Stimulated activated CD4-positive, alpha-beta T cell treated with anti-CD3 and anti-CD28 coated beads, TNF-alpha, amount 100 ng/mL, for 4 hours (primary cell): Measurements from ENCODE around the gene OAS3.
"Not testable (repeated sequence)": the region's sequence is repeated elsewhere in the genome, so short reads cannot be mapped to it uniquely, and the experiment has no call there.

Experiments used
- DNase-seq, 3 experiments: peaks; one replicate each; pipeline ENCODE4 v3.0.0-alpha.2; 2020; ENCODE audit warnings: low read depth in 3 of 3

OAS3 gene

GRCh38 chr12:112926416-112927033 is 11.7 kb upstream of the OAS3 start:
- DNase-seq, result not testable (repeated sequence)

- DNase-seq, result no peak
These were observed 10.8 kb upstream of the OAS3 start for GRCh38 chr12:112927475-112927874.

- DNase-seq, result no peak
These were observed 10.3 kb upstream of the OAS3 start for GRCh38 chr12:112927925-112928324.

GRCh38 chr12:112928978-112929377 is 9.3 kb upstream of the OAS3 start:
- DNase-seq, result no peak

GRCh38 chr12:112929715-112930114 is 8.6 kb upstream of the OAS3 start:
- no peak for DNase-seq

- DNase-seq, result no peak
These were observed 7.9 kb upstream of the OAS3 start for GRCh38 chr12:112930350-112930749.

GRCh38 chr12:112932485-112933128 is 5.7 kb upstream of the OAS3 start:
- no peak for DNase-seq

- no peak for DNase-seq
These were observed 5.2 kb upstream of the OAS3 start for GRCh38 chr12:112933129-112933505.

- no peak for DNase-seq
These were observed 2.0 kb upstream of the OAS3 start for GRCh38 chr12:112936264-112936663.

GRCh38 chr12:112936927-112937326 is 1.3 kb upstream of the OAS3 start:
- DNase-seq, result no peak

GRCh38 chr12:112938751-112939150 is 477 bp downstream of the OAS3 start:
- no peak for DNase-seq

GRCh38 chr12:112939761-112940381 is 1.6 kb downstream of the OAS3 start:
- DNase-seq, result no peak

GRCh38 chr12:112941528-112942335 is 3.5 kb downstream of the OAS3 start:
- DNase-seq, result no peak

- DNase-seq, result no peak
These were observed 4.3 kb downstream of the OAS3 start for GRCh38 chr12:112942572-112942971.

GRCh38 chr12:112944024-112944690 is 5.9 kb downstream of the OAS3 start:
- no peak for DNase-seq

- no peak for DNase-seq
These were observed 7.2 kb downstream of the OAS3 start for GRCh38 chr12:112945515-112945914.

- DNase-seq, result no peak
These were observed 8.1 kb downstream of the OAS3 start for GRCh38 chr12:112946236-112947000.

- DNase-seq, result no peak
These were observed 9.0 kb downstream of the OAS3 start for GRCh38 chr12:112947314-112947713.

GRCh38 chr12:112947761-112948160 is 9.5 kb downstream of the OAS3 start:
- no peak for DNase-seq

GRCh38 chr12:112948806-112949205 is 10.5 kb downstream of the OAS3 start:
- no peak for DNase-seq

- DNase-seq, result no peak
These were observed 12.4 kb downstream of the OAS3 start for GRCh38 chr12:112950701-112951100.
